Measurements from ENCODE around the gene HINT1.

- TF ChIP-seq CTCF (IDR thresholded peaks at IDR 0.05) (no peak), POLR2AphosphoS5 (IDR thresholded peaks at IDR 0.05) (no peak), POLR2A (IDR thresholded peaks at IDR 0.05) (no peak)
Observed at GRCh38 chr5:131150408-131150807, 14.6 kb downstream of the HINT1 start.
